Measurements from ENCODE around the gene NMRK2.

DNA sequence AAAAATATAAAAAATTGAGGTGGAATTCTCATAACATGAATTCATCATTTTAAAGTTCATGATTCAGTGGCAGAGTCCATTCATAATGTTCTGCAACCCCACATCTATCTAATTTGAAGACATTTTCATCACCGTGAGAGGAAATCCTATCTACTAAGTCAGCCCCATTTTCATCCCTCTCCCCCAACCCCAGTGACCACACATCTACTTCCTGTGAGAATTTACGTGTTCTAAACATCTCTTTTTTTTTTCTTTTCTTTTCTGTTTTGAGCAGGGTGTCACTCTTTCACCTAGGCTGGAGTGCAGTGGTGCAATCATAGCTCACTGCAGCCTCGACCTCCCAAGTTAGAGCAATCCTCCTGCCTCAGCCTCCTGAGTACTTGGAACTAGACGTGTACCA is 34.9 kb upstream of the NMRK2 start:
- TF ChIP-seq GABPA (IDR thresholded peaks at IDR 0.05; ENCODE audit: low read depth, low read length) (no peak), GABPA (CRISPR knock-in tag; IDR thresholded peaks at IDR 0.05; ENCODE audit: low read depth) (no peak), CTCF (CRISPR knock-in tag; IDR thresholded peaks at IDR 0.05) (no peak), SUZ12 (IDR thresholded peaks at IDR 0.05; ENCODE audit: low read depth, low read length) (no peak), CC2D1A (CRISPR knock-in tag; IDR thresholded peaks at IDR 0.05) (no peak), NFRKB (IDR thresholded peaks at IDR 0.05) (no peak), NFYB (CRISPR knock-in tag; IDR thresholded peaks at IDR 0.05) (no peak), TAF1 (CRISPR knock-in tag; IDR thresholded peaks at IDR 0.05) (no peak)
